NCI-H2196 treated with DMSO at 0.1 percent for 48 hours (cell line): ENCODE data around the gene CIC.
"Not testable (repeated sequence)": the region's sequence is repeated elsewhere in the genome, so short reads cannot be mapped to it uniquely, and the experiment has no call there.

ENCODE experiments used
- DNase-seq: peaks from one replicate; lab custom pipeline; 2025; ENCODE audit not compliant: unreplicated experiment; lab: John Stamatoyannopoulos, UW

CIC gene

GRCh38 chr19:42254089-42254849, 14.8 kb upstream of the CIC start:
- peak; percentile 36 for DNase-seq

- DNase-seq, result peak; percentile 71
These were observed 13.9 kb upstream of the CIC start, which contains the start of gene ERF for GRCh38 chr19:42254850-42255765. Gene ERF (minus strand): TSS chr19:42255128. CDS start chr19:42254999, 129 bp downstream.

- no peak for DNase-seq
These were observed 13.0 kb upstream of the CIC start for GRCh38 chr19:42255766-42256745.

- not testable (repeated sequence) for DNase-seq
These were observed 11.2 kb upstream of the CIC start for GRCh38 chr19:42257842-42258241.

- DNase-seq, result no peak
These were observed 7.3 kb upstream of the CIC start for GRCh38 chr19:42261763-42262162.

GRCh38 chr19:42266105-42266504, 2.9 kb upstream of the CIC start:
- not testable (repeated sequence) for DNase-seq

GRCh38 chr19:42266928-42267603, 2.0 kb upstream of the CIC start:
- DNase-seq, result not testable (repeated sequence)

GRCh38 chr19:42267644-42268141, 1.4 kb upstream of the CIC start:
- no peak for DNase-seq

- DNase-seq, result peak; percentile 100
These were observed 829 bp upstream of the CIC start for GRCh38 chr19:42268142-42268703.

- DNase-seq, result no peak
These were observed 660 bp downstream of the CIC start for GRCh38 chr19:42269478-42270345.

GRCh38 chr19:42270346-42271044, 1.4 kb downstream of the CIC start:
- DNase-seq, result no peak

- no peak for DNase-seq
These were observed 2.0 kb downstream of the CIC start for GRCh38 chr19:42271045-42271419.

GRCh38 chr19:42271861-42272534, 2.9 kb downstream of the CIC start:
- no peak for DNase-seq

GRCh38 chr19:42272535-42272897, 3.5 kb downstream of the CIC start:
- DNase-seq, result no peak

GRCh38 chr19:42272989-42273406, 3.9 kb downstream of the CIC start:
- DNase-seq, result no peak

- no peak for DNase-seq
These were observed 4.5 kb downstream of the CIC start for GRCh38 chr19:42273407-42274064.

GRCh38 chr19:42274065-42274682, 5.1 kb downstream of the CIC start:
- DNase-seq, result no peak
